ENCODE measurements around the gene OPN1MW. TPM values are rescaled to one million over a fixed set of nuclear protein-coding genes. Genes with fewer than 3 reads are reported as not detected.
"Not testable (repeated sequence)": the region's sequence is repeated elsewhere in the genome, so short reads cannot be mapped to it uniquely, and the experiment has no call there.

The OPN1MW gene
- polyA plus RNA-seq, 3 donors: not detected

GRCh38 chrX:154164902-154165301 lies 17.5 kb upstream of the OPN1MW start:
- H3K4me3 Mint-ChIP-seq; intact Hi-C loops (cut with micrococcal nuclease); H3K9me3 Mint-ChIP-seq; H3K36me3 ChIP-seq (replicated peaks in 1 of 2; ENCODE audit: control insufficient read depth in 1 of 2, insufficient read depth in 2 of 2, low read length in 2 of 2); H3K79me2 ChIP-seq (ENCODE audit: insufficient read depth, low read length); H4K20me1 ChIP-seq (ENCODE audit: insufficient read depth, low read length); DNase-seq; H3K4me2 ChIP-seq (replicated peaks; ENCODE audit: extremely low read depth, low read length, poor library complexity, severe bottlenecking); H3K9me3 ChIP-seq (replicated peaks in 1 of 2; ENCODE audit: control insufficient read depth in 1 of 2, insufficient read depth in 1 of 2, low read length in 2 of 2); H3K4me1 ChIP-seq (ENCODE audit: control insufficient read depth in 1 of 2, insufficient read depth in 2 of 2, low read length in 2 of 2); H3K9ac ChIP-seq (ENCODE audit: insufficient read depth, low read length, poor library complexity, severe bottlenecking); H2AFZ ChIP-seq (ENCODE audit: insufficient read depth, low read depth, low read length, poor library complexity, severe bottlenecking); H3K27me3 ChIP-seq (ENCODE audit: control insufficient read depth in 2 of 2, insufficient read depth in 2 of 2, low read length in 2 of 2); H3K27me3 Mint-ChIP-seq (ENCODE audit: low read depth in 3 of 3); H3K27ac Mint-ChIP-seq; H3K36me3 Mint-ChIP-seq; H3K4me1 Mint-ChIP-seq; H3K4me3 ChIP-seq (replicated peaks in 1 of 3; ENCODE audit: low read depth in 2 of 3, low read length in 3 of 3); H3K27ac ChIP-seq (ENCODE audit: low read depth in 1 of 2, low read length in 2 of 2): not testable (repeated sequence)
- WGBS (ENCODE audit: insufficient coverage): no CpG with 5 or more reads among the region's 8 CpGs

- H3K4me3 Mint-ChIP-seq; H3K27ac ChIP-seq (ENCODE audit: low read depth in 1 of 2, low read length in 2 of 2); intact Hi-C loops (cut with micrococcal nuclease); H3K4me1 ChIP-seq (ENCODE audit: control insufficient read depth in 1 of 2, insufficient read depth in 2 of 2, low read length in 2 of 2); H3K4me3 ChIP-seq (replicated peaks in 1 of 3; ENCODE audit: low read depth in 2 of 3, low read length in 3 of 3); H3K27me3 ChIP-seq (ENCODE audit: control insufficient read depth in 2 of 2, insufficient read depth in 2 of 2, low read length in 2 of 2); DNase-seq; H3K79me2 ChIP-seq (ENCODE audit: insufficient read depth, low read length); H3K36me3 Mint-ChIP-seq; H3K27ac Mint-ChIP-seq; H3K4me2 ChIP-seq (replicated peaks; ENCODE audit: extremely low read depth, low read length, poor library complexity, severe bottlenecking); H3K9me3 Mint-ChIP-seq; H3K36me3 ChIP-seq (replicated peaks in 1 of 2; ENCODE audit: control insufficient read depth in 1 of 2, insufficient read depth in 2 of 2, low read length in 2 of 2); H4K20me1 ChIP-seq (ENCODE audit: insufficient read depth, low read length); H3K9me3 ChIP-seq (replicated peaks in 1 of 2; ENCODE audit: control insufficient read depth in 1 of 2, insufficient read depth in 1 of 2, low read length in 2 of 2); H2AFZ ChIP-seq (ENCODE audit: insufficient read depth, low read depth, low read length, poor library complexity, severe bottlenecking); H3K4me1 Mint-ChIP-seq; H3K27me3 Mint-ChIP-seq (ENCODE audit: low read depth in 3 of 3); H3K9ac ChIP-seq (ENCODE audit: insufficient read depth, low read length, poor library complexity, severe bottlenecking): not testable (repeated sequence)
- WGBS (ENCODE audit: insufficient coverage): no CpG with 5 or more reads among the region's 13 CpGs
Observed at GRCh38 chrX:154168384-154168783, 14.0 kb upstream of the OPN1MW start.

- DNase-seq; H3K9ac ChIP-seq (ENCODE audit: insufficient read depth, low read length, poor library complexity, severe bottlenecking); H3K27me3 ChIP-seq (ENCODE audit: control insufficient read depth in 2 of 2, insufficient read depth in 2 of 2, low read length in 2 of 2); H3K27me3 Mint-ChIP-seq (ENCODE audit: low read depth in 3 of 3); H3K9me3 ChIP-seq (replicated peaks in 1 of 2; ENCODE audit: control insufficient read depth in 1 of 2, insufficient read depth in 1 of 2, low read length in 2 of 2); H2AFZ ChIP-seq (ENCODE audit: insufficient read depth, low read depth, low read length, poor library complexity, severe bottlenecking); H3K79me2 ChIP-seq (ENCODE audit: insufficient read depth, low read length); H4K20me1 ChIP-seq (ENCODE audit: insufficient read depth, low read length); H3K4me1 ChIP-seq (ENCODE audit: control insufficient read depth in 1 of 2, insufficient read depth in 2 of 2, low read length in 2 of 2); intact Hi-C loops (cut with micrococcal nuclease); H3K36me3 Mint-ChIP-seq; H3K4me3 Mint-ChIP-seq; H3K4me3 ChIP-seq (replicated peaks in 1 of 3; ENCODE audit: low read depth in 2 of 3, low read length in 3 of 3); H3K36me3 ChIP-seq (replicated peaks in 1 of 2; ENCODE audit: control insufficient read depth in 1 of 2, insufficient read depth in 2 of 2, low read length in 2 of 2); H3K27ac ChIP-seq (ENCODE audit: low read depth in 1 of 2, low read length in 2 of 2); H3K9me3 Mint-ChIP-seq; H3K27ac Mint-ChIP-seq; H3K4me2 ChIP-seq (replicated peaks; ENCODE audit: extremely low read depth, low read length, poor library complexity, severe bottlenecking); H3K4me1 Mint-ChIP-seq: not testable (repeated sequence)
- WGBS (ENCODE audit: insufficient coverage): no CpG with 5 or more reads among the region's 11 CpGs
Observed at GRCh38 chrX:154172535-154172943, 9.9 kb upstream of the OPN1MW start.

- H3K9me3 Mint-ChIP-seq; H3K27me3 Mint-ChIP-seq (ENCODE audit: low read depth in 3 of 3); H3K4me3 ChIP-seq (replicated peaks in 1 of 3; ENCODE audit: low read depth in 2 of 3, low read length in 3 of 3); H3K4me2 ChIP-seq (replicated peaks; ENCODE audit: extremely low read depth, low read length, poor library complexity, severe bottlenecking); H4K20me1 ChIP-seq (ENCODE audit: insufficient read depth, low read length); H3K27me3 ChIP-seq (ENCODE audit: control insufficient read depth in 2 of 2, insufficient read depth in 2 of 2, low read length in 2 of 2); intact Hi-C loops (cut with micrococcal nuclease); H3K36me3 Mint-ChIP-seq; DNase-seq; H2AFZ ChIP-seq (ENCODE audit: insufficient read depth, low read depth, low read length, poor library complexity, severe bottlenecking); H3K9ac ChIP-seq (ENCODE audit: insufficient read depth, low read length, poor library complexity, severe bottlenecking); H3K79me2 ChIP-seq (ENCODE audit: insufficient read depth, low read length); H3K27ac ChIP-seq (ENCODE audit: low read depth in 1 of 2, low read length in 2 of 2); H3K4me1 Mint-ChIP-seq; H3K27ac Mint-ChIP-seq; H3K36me3 ChIP-seq (replicated peaks in 1 of 2; ENCODE audit: control insufficient read depth in 1 of 2, insufficient read depth in 2 of 2, low read length in 2 of 2); H3K4me3 Mint-ChIP-seq; H3K4me1 ChIP-seq (ENCODE audit: control insufficient read depth in 1 of 2, insufficient read depth in 2 of 2, low read length in 2 of 2); H3K9me3 ChIP-seq (replicated peaks in 1 of 2; ENCODE audit: control insufficient read depth in 1 of 2, insufficient read depth in 1 of 2, low read length in 2 of 2): not testable (repeated sequence)
- no CpG with 5 or more reads among the region's 10 CpGs for WGBS (ENCODE audit: insufficient coverage)
Observed at GRCh38 chrX:154174356-154174755, 8.0 kb upstream of the OPN1MW start.
